HG02763 (cell line): ENCODE data around the gene CERS4.

Experiments used
- ATAC-seq: cut with Tn5 transposase; IDR thresholded peaks from one replicate; pipeline ENCODE4 v1.9.1; 2021; ENCODE audit warnings: mild to moderate bottlenecking, moderate library complexity; ENCODE audit not compliant: unreplicated experiment

Gene CERS4

GRCh38 chr19:8311461-8312260, 102.5 kb downstream of the CERS4 start:
- ATAC-seq: no peak
